HG03565 (cell line): ENCODE data around the gene KCNH1.

ENCODE experiments used
- ATAC-seq: cut with Tn5 transposase; IDR thresholded peaks from one replicate; pipeline ENCODE4 v1.9.1; 2021; ENCODE audit warnings: mild to moderate bottlenecking, moderate library complexity; ENCODE audit not compliant: unreplicated experiment

The KCNH1 gene

GRCh38 chr1:210920716-210921694 is 212.9 kb downstream of the KCNH1 start:
- ATAC-seq: no peak

GRCh38 chr1:210920258-210920657 is 213.7 kb downstream of the KCNH1 start:
- no peak for ATAC-seq

DNA sequence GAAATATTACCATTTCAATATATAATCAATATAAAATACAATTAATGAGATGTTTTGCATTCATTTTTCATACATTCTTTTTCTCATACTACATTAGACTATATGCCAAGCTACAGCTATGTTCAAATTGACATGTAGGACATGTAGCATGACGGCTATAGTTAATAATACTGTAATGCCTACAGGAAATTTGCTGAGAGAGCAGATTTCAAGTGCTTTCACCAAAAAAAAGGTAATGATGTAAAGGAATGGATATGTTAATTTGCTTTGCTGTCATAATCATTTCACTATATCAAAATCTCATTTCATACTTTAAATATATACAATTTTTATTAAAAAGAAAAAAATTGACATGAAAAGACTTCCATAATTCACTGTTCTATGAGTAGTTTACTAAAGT is 215.1 kb downstream of the KCNH1 start:
- no peak for ATAC-seq

DNA sequence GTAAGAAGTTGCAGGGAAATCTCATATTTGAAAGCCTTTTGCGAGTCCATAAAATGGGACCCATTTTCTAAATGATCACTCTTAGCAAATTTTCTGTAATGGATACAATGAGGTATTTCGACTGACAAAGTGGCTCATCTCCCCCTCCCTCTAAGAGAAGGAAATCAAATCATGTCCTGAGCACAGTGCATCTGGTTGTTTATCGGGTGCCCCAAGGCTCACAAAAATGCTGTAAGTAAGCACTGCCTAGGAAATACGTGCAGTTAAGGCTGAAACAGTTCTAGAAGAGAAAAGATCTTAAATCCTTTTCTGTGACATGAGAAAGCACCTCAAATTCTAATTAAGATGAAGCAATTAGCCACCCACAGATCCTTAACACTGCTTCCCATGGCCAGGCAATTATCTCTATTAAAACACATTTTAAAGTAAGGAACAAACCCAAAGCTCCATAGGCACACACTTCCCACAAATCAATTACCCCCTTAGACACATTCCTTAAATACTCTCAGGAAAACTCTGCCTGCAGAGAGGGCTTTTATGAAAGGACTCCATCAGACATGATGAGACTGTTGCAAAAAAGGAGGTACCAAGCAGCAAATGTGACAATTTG is 216.3 kb downstream of the KCNH1 start:
- ATAC-seq: no peak

- ATAC-seq: no peak
These were observed 217.4 kb downstream of the KCNH1 start for GRCh38 chr1:210916548-210916947.

GRCh38 chr1:210915890-210916507 is 217.9 kb downstream of the KCNH1 start:
- ATAC-seq: no peak

- ATAC-seq: no peak
These were observed 221.2 kb downstream of the KCNH1 start for GRCh38 chr1:210912752-210913151.

GRCh38 chr1:210910020-210910575 is 223.8 kb downstream of the KCNH1 start:
- no peak for ATAC-seq

- ATAC-seq: no peak
These were observed 225.2 kb downstream of the KCNH1 start for GRCh38 chr1:210908791-210909190.

GRCh38 chr1:210908257-210908656 is 225.7 kb downstream of the KCNH1 start:
- no peak for ATAC-seq

GRCh38 chr1:210907251-210907805 is 226.6 kb downstream of the KCNH1 start:
- no peak for ATAC-seq

DNA sequence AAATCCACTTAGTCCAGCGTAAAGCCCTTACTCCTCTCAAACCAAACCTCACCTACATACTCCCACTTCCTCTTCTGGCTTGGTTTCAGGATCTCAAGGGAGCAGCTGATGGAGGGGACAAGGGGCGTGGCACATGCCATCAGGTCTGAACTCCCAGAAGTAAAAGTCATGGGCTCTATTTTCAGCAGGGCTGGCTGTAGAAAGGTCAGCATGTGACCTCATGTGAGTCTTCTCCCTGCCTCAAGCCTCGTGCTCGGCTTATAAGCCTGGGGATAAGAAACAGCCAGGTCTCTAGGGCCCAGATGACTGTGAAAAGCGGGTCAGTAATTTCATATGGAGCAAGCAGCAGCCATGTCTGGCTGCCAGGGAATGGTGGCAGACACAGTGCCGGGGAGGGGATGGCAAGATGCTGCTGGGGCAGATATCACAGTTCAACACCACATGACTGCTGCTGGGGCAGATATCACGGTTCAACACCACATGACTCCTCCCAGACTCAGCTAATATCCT is 227.9 kb downstream of the KCNH1 start:
- no peak for ATAC-seq

GRCh38 chr1:210905365-210905904 is 228.5 kb downstream of the KCNH1 start:
- no peak for ATAC-seq

- no peak for ATAC-seq
These were observed 231.8 kb downstream of the KCNH1 start for GRCh38 chr1:210901981-210902770.

- no peak for ATAC-seq
These were observed 233.1 kb downstream of the KCNH1 start for GRCh38 chr1:210900820-210901219.

GRCh38 chr1:210900079-210900478 is 233.9 kb downstream of the KCNH1 start:
- ATAC-seq: no peak

- no peak for ATAC-seq
These were observed 234.3 kb downstream of the KCNH1 start for GRCh38 chr1:210899676-210900075.

DNA sequence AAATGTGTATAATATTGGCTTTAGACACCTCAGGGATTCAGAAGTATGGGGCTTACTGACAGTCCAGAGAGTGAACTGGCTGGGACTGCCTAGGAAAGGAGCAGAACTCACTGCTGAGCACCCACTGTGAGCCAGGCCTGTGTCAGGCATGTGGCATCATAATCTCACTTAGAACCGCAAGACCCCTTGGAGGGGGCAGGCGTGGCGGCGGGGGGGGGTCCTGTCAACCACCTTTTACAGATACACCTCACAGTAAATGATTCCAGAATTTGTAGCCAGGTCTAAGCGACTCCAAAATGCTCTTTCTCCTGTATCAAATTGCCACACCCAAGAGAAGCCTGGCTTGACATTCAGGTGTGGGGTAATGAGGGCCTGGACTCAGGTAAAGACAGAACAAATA is 235.5 kb downstream of the KCNH1 start:
- no peak for ATAC-seq

DNA sequence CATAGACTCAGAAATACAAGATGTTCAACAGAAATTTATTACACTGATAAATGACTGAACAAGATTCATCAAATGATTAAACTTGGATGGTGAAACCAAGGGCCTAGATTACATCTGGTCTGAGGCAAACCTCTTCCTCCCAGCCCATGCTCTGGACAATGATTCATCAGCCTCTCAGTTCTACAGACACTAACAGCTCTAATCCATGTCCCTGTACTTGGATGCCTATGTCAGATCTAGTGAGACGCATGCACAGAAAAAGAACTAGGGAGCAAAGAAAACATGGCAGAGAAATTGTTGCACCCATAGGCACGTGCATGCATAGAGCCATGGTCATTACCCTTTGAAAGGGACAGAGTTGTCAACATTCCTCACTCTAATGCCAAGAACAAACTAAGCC is 250.1 kb downstream of the KCNH1 start:
- no peak for ATAC-seq
